ENCODE results near the gene TTC9B. TPM values are rescaled to one million over a fixed set of nuclear protein-coding genes. Genes with fewer than 3 reads are reported as not detected.
A peak's percentile ranks its signal among the peaks of the same experiment; 100 is the strongest.
"Not testable (repeated sequence)": the region's sequence is repeated elsewhere in the genome, so short reads cannot be mapped to it uniquely, and the experiment has no call there.

Gene TTC9B
- total RNA-seq, 1 donor from 2014 or later, result not detected

DNA sequence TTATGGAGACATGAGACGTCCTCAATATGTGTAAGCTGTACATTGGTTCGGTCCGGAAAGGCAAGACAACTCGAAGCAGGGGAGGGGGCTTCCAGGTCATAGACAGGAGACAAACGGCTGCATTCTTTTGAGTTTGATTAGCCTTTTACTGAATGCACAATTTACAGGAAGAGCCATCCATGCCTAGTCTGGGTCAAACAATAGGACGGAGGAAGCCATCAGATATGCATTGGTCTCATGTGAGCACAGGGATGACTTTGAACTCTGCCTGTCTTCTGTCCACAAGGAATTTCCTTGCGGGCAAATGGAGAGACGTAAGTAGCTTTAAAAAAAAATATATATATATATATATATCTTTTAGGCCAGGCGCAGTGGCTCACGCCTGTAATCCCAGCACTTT, 10.2 kb upstream of the TTC9B start:
- Histone ChIP-seq H3K27ac (ENCODE audit: low read depth, low read length) (no peak overlapping the region), H3K9me3 (ENCODE audit: control insufficient read depth in 3 of 3, low read length in 3 of 3) (no peaks in the 10 kb centered on the region), H3K4me1 (ENCODE audit: control insufficient read depth in 3 of 3, insufficient read depth in 3 of 3, low read length in 3 of 3) (peaks cover 18 to 29% (median 26%) of the 10 kb centered on the region in 3 donors), H3K9ac (ENCODE audit: low read depth in 1 of 3, low read length in 3 of 3) (no peak overlapping the region), H3K4me3 (ENCODE audit: low read length in 3 of 3) (no peak overlapping the region), H3K27me3 (ENCODE audit: control insufficient read depth in 3 of 3, insufficient read depth in 3 of 3, low read length in 3 of 3) (peaks cover 31 to 36% (median 35%) of the 10 kb centered on the region in 3 donors), H3K36me3 (ENCODE audit: control insufficient read depth in 3 of 3, insufficient read depth in 3 of 3, low read length in 3 of 3) (peaks cover 3 to 5% (median 5%) of the 10 kb centered on the region in 3 donors)

DNA sequence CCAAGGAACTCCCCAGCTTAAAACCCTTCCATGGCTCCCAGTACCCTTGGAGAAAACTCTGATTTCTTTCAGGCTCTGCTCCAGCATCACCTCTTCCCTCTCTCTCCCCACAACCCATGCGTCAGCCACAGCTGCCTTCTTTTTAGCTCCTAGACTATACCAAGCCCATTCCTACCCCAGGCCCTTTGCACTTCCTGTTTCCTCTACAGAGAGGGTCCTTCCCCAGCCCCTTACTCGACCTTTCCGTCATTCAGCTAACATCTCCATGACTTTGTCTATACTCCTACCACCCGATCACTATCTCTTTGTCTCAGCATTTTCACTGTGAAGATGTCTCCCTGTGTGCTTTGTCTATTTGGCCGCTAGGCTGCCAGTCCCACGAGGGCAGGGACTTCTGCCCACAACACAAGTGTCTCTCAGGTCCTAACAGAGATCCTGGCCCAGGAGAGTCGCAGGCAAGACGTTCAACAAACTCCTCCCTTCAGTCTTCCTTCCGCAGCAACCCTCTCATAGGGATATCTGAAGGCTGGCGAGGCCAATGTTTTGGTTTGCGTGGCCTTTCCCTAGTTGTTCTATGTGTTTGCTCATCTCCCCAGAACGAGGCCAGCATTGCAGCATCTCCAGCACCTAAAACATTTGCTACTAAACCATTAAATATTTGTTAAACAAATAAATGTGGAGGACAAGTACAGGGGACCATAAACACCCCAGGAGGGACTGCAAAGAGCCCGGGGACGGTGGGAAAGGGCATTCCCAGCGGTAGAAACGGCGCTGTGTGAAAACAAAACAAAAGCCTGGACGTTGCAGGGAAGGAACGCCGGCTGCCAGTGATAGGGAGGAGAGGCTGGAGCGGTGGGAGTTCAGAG, 7.5 kb upstream of the TTC9B start:
- Histone ChIP-seq H3K36me3 (ENCODE audit: control insufficient read depth in 3 of 3, insufficient read depth in 3 of 3, low read length in 3 of 3) (no peaks in the 10 kb centered on the region), H3K9me3 (ENCODE audit: control insufficient read depth in 3 of 3, low read length in 3 of 3) (no peaks in the 10 kb centered on the region), H3K27ac (ENCODE audit: low read depth, low read length) (no peak overlapping the region), H3K27me3 (ENCODE audit: control insufficient read depth in 3 of 3, insufficient read depth in 3 of 3, low read length in 3 of 3) (peaks cover 37 to 50% (median 44%) of the 10 kb centered on the region in 3 donors), H3K4me3 (ENCODE audit: low read length in 3 of 3) (peak overlapping the region; percentile 45 to 59 (median 58)), H3K9ac (ENCODE audit: low read depth in 1 of 3, low read length in 3 of 3) (peak overlapping the region in 1 of 3 donors; percentile 68), H3K4me1 (ENCODE audit: control insufficient read depth in 3 of 3, insufficient read depth in 3 of 3, low read length in 3 of 3) (peaks cover 6 to 20% (median 16%) of the 10 kb centered on the region in 3 donors)

DNA sequence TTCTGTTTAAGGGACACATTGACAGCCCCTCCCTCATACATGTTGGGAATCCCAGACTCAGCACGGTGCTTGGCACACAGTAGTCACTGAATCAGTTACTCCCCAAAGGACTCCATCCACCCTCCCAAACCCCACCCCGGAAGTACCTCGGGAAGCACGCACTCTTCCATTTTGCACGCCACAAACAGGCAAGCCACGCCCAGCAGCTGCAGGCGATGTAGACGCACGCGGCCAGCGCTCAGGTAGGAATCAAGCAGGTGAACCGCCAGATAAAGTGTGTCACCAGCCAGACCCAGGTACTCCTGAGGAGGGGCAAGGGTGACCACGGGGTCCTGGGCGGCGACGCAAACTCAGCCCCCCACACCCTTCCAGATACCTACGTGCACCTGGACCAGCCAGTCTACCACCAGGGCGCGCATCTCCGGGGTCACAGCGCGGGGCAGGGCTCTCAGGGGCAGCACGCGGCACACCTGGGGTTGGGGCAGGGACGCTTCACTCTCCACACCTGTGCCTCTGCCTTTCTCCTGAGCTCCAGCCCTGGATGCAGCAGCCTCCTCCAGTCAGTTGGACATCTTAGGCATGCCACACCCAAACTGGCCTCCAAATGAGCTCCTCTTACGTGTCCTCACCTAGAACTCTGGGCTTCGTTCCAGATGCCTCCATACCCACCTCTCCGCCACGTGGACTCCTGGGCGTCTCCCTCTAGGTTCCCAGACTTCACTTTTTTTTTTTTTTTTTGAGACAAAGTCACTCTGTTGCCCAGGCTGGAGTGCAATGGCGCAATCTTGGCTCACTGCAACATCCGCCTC, 6.4 kb upstream of the TTC9B start:
- Histone ChIP-seq H3K9ac (ENCODE audit: low read depth in 1 of 3, low read length in 3 of 3) (no peak overlapping the region), H3K4me3 (ENCODE audit: low read length in 3 of 3) (no peak overlapping the region), H3K27ac (ENCODE audit: low read depth, low read length) (no peak overlapping the region), H3K36me3 (ENCODE audit: control insufficient read depth in 3 of 3, insufficient read depth in 3 of 3, low read length in 3 of 3) (no peaks in the 10 kb centered on the region), H3K4me1 (ENCODE audit: control insufficient read depth in 3 of 3, insufficient read depth in 3 of 3, low read length in 3 of 3) (peaks cover 6 to 18% (median 16%) of the 10 kb centered on the region in 3 donors), H3K27me3 (ENCODE audit: control insufficient read depth in 3 of 3, insufficient read depth in 3 of 3, low read length in 3 of 3) (peaks cover 38 to 59% (median 51%) of the 10 kb centered on the region in 3 donors), H3K9me3 (ENCODE audit: control insufficient read depth in 3 of 3, low read length in 3 of 3) (no peaks in the 10 kb centered on the region)

DNA sequence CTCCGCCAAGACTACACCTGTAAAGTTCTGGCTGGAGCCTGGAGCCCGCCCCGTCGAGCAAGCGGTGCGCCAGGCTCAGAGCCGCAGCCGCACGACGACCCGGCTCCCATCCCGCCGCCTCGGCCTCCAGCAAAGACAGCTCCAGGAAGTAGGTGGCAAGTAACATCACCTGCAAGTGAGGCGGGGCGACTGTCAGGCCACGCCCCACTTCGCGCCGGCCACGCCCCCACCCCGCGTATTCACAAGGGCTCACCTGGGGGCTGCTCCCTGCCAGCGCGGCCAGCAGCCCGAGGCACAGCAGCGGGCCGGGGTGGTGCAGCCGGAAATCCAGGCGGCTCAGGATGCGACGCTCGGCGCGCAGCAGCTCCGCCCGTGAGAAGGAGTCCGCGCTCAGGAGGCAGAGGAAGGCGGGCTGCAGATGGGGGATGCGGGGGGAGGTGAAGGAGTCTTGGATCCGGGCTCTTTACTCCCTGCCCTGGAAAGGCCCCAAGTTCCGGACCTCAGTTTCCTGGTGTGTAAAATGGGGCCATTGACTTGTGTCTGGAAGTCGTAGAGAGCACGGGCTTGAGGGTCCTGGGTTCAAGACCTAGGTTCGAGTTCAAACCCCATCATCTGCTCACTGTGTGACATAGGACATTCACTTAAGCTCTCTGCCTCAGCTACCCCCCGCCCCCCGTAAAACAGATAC, 5.1 kb upstream of the TTC9B start:
- no peaks in the 10 kb centered on the region for H3K9me3 ChIP-seq (ENCODE audit: control insufficient read depth in 3 of 3, low read length in 3 of 3)
- no peak overlapping the region for H3K27ac ChIP-seq (ENCODE audit: low read depth, low read length)
- peaks cover 6 to 16% (median 13%) of the 10 kb centered on the region in 3 donors for H3K4me1 ChIP-seq (ENCODE audit: control insufficient read depth in 3 of 3, insufficient read depth in 3 of 3, low read length in 3 of 3)
- no peaks in the 10 kb centered on the region for H3K36me3 ChIP-seq (ENCODE audit: control insufficient read depth in 3 of 3, insufficient read depth in 3 of 3, low read length in 3 of 3)
- H3K27me3 ChIP-seq (ENCODE audit: control insufficient read depth in 3 of 3, insufficient read depth in 3 of 3, low read length in 3 of 3), result peaks cover 42 to 67% (median 62%) of the 10 kb centered on the region in 3 donors
- H3K9ac ChIP-seq (ENCODE audit: low read depth in 1 of 3, low read length in 3 of 3), result no peak overlapping the region
- H3K4me3 ChIP-seq (ENCODE audit: low read length in 3 of 3), result no peak overlapping the region

DNA sequence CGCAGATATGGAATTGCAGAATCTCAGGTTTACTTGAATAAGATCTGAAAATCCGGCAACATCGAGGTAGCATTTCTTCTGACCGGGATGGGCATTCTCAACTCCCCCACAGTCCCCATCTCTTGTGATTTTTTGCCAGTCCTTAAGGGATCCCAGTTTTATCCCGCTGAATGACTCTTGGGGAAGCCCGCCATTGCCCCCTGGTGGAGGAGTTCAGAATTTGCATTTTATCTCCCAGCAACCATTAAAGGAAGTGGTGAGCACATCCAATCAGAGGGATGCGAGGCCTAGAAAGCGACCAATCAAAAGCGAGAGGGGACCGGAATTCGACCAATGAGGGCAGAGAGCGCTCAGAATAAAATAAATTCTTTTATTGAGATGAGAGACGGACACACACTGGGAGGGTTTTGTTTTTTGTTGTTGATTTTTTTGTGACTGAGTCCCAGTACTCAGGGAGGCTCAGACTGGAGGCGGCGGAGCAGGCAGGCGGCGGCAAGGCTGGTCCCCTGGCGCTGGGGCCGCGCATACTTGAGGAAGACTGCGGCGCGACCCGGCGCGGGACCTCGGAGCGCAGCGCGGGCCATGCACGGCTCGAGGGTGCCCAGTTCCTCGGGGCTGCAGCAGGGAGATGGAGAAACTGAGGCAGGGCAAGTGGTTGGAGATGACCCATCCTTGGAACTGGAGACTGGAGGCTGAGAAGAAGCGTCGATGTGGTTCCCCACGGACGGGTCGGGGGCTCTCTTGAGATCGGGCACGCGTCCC, 3.9 kb upstream of the TTC9B start:
- Histone ChIP-seq H3K27me3 (ENCODE audit: control insufficient read depth in 3 of 3, insufficient read depth in 3 of 3, low read length in 3 of 3) (peaks cover 53 to 77% (median 72%) of the 10 kb centered on the region in 3 donors), H3K4me1 (ENCODE audit: control insufficient read depth in 3 of 3, insufficient read depth in 3 of 3, low read length in 3 of 3) (peaks cover 6 to 20% (median 15%) of the 10 kb centered on the region in 3 donors), H3K27ac (ENCODE audit: low read depth, low read length) (no peak overlapping the region), H3K36me3 (ENCODE audit: control insufficient read depth in 3 of 3, insufficient read depth in 3 of 3, low read length in 3 of 3) (no peaks in the 10 kb centered on the region), H3K9me3 (ENCODE audit: control insufficient read depth in 3 of 3, low read length in 3 of 3) (no peaks in the 10 kb centered on the region), H3K9ac (ENCODE audit: low read depth in 1 of 3, low read length in 3 of 3) (no peak overlapping the region), H3K4me3 (ENCODE audit: low read length in 3 of 3) (no peak overlapping the region)

DNA sequence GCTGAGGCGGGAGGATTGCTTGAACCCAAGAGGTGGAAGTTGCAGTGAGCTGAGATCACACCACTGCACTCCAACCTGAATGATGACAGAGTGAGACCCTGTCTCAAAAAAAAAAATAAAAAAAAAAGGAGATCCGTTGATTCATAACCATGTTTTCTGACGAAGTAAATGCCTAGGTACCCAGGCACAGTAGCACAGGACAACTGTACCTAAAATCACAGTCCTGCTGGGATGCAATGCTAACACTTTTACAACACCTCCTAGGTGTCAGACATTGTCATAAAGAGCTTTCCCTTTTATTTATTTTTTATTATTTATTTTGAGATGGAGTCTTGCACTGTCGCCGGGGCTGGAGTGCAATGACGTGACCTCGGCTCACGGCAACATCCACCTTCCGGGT, 2.5 kb upstream of the TTC9B start:
- Histone ChIP-seq H3K27ac (ENCODE audit: low read depth, low read length) (no peak overlapping the region), H3K27me3 (ENCODE audit: control insufficient read depth in 3 of 3, insufficient read depth in 3 of 3, low read length in 3 of 3) (peaks cover 53 to 78% (median 73%) of the 10 kb centered on the region in 3 donors), H3K9me3 (ENCODE audit: control insufficient read depth in 3 of 3, low read length in 3 of 3) (no peaks in the 10 kb centered on the region), H3K36me3 (ENCODE audit: control insufficient read depth in 3 of 3, insufficient read depth in 3 of 3, low read length in 3 of 3) (no peaks in the 10 kb centered on the region), H3K4me3 (ENCODE audit: low read length in 3 of 3) (no peak overlapping the region), H3K9ac (ENCODE audit: low read depth in 1 of 3, low read length in 3 of 3) (no peak overlapping the region), H3K4me1 (ENCODE audit: control insufficient read depth in 3 of 3, insufficient read depth in 3 of 3, low read length in 3 of 3) (peaks cover 3 to 19% (median 10%) of the 10 kb centered on the region in 3 donors)

DNA sequence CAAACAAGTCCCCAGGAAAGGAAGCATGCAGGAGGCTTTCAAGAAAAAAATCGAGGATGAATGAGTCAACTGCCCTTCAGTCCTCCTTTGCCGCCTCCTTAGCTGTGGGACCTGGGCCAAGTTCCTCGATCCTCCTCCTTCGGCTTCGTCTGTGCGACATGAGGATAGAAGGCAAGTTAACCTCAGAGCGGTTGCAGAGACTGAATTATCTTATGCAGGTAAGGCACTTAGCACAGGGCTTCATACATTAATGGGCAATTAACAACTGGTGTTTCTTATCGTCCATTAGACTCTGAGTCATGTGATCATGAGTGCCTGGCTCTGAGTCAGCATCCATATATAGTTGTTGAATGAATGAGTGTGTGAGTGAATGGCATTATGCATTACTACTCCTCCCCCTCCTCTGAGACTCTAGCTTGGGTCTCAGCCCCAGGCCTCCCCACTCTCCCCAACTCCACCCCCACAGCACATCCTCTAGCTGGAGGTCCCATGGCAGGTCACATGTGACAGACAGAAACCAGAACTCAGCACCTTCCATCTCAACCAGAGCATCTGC, 1.6 kb upstream of the TTC9B start:
- H3K36me3 ChIP-seq (ENCODE audit: control insufficient read depth in 3 of 3, insufficient read depth in 3 of 3, low read length in 3 of 3), result no peaks in the 10 kb centered on the region
- peaks cover 2 to 15% (median 7%) of the 10 kb centered on the region in 3 donors for H3K4me1 ChIP-seq (ENCODE audit: control insufficient read depth in 3 of 3, insufficient read depth in 3 of 3, low read length in 3 of 3)
- peak overlapping the region in 1 of 3 donors; percentile 6 for H3K4me3 ChIP-seq (ENCODE audit: low read length in 3 of 3)
- no peaks in the 10 kb centered on the region for H3K9me3 ChIP-seq (ENCODE audit: control insufficient read depth in 3 of 3, low read length in 3 of 3)
- no peak overlapping the region for H3K9ac ChIP-seq (ENCODE audit: low read depth in 1 of 3, low read length in 3 of 3)
- H3K27ac ChIP-seq (ENCODE audit: low read depth, low read length), result no peak overlapping the region
- H3K27me3 ChIP-seq (ENCODE audit: control insufficient read depth in 3 of 3, insufficient read depth in 3 of 3, low read length in 3 of 3), result peaks cover 45 to 70% (median 65%) of the 10 kb centered on the region in 3 donors

DNA sequence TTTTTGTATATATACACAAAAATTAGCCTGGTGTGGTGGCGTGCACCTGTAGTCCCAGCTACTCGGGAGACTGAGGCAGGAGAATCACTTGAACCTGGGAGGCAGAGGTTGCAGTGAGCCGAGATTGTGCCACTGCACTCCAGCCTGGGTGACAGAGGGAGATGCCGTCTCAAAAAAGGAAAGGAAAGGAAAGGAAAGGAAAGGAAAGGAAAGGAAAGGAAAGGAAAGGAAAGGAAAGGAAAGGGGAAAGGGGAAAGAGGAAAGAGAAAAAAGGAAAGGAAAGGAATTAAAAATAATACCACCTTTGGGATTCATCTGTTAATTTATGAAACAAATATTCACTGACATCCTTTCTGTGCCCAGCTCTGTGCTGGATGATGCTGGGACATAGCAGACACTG, 845 bp upstream of the TTC9B start:
- not testable (repeated sequence) for H3K9me3 ChIP-seq (ENCODE audit: control insufficient read depth in 3 of 3, low read length in 3 of 3); H3K9ac ChIP-seq (ENCODE audit: low read depth in 1 of 3, low read length in 3 of 3); H3K4me3 ChIP-seq (ENCODE audit: low read length in 3 of 3); H3K36me3 ChIP-seq (ENCODE audit: control insufficient read depth in 3 of 3, insufficient read depth in 3 of 3, low read length in 3 of 3); H3K27ac ChIP-seq (ENCODE audit: low read depth, low read length)
- peaks cover 38 to 62% (median 58%) of the 10 kb centered on the region in 3 donors for H3K27me3 ChIP-seq (ENCODE audit: control insufficient read depth in 3 of 3, insufficient read depth in 3 of 3, low read length in 3 of 3)
- H3K4me1 ChIP-seq (ENCODE audit: control insufficient read depth in 3 of 3, insufficient read depth in 3 of 3, low read length in 3 of 3), result peaks cover 2 to 15% (median 7%) of the 10 kb centered on the region in 3 donors

All from skeletal muscle tissue (tissue), 4 donors.